HEK293T (cell line): ENCODE measurements around the gene TNFRSF11A.

ENCODE experiments used
- ARNT ChIP-seq: fragments of 450-650 bp; IDR thresholded peaks from 2 replicates; pipeline ENCODE4 v1.6.1; 2017; ENCODE audit warnings: mild to moderate bottlenecking
- FOXA1 ChIP-seq: fragments of 450-650 bp; IDR thresholded peaks from 2 replicates; pipeline ENCODE4 v1.6.1; 2016; ENCODE audit warnings: mild to moderate bottlenecking
- FOXM1 ChIP-seq: fragments of 450-650 bp; IDR thresholded peaks from 2 replicates; pipeline ENCODE4 v1.6.1; 2017; ENCODE audit warnings: mild to moderate bottlenecking, borderline replicate concordance
- NFRKB ChIP-seq: fragments of 450-650 bp; IDR thresholded peaks from 2 replicates; pipeline ENCODE4 v1.6.1; 2016; ENCODE audit warnings: mild to moderate bottlenecking, moderate library complexity
- SUZ12 ChIP-seq: fragments of 450-650 bp; IDR thresholded peaks from 2 replicates; pipeline ENCODE4 v1.6.1; 2016; ENCODE audit warnings: mild to moderate bottlenecking
- ZNF384 ChIP-seq: fragments of 450-650 bp; IDR thresholded peaks from 2 replicates; pipeline ENCODE4 v1.6.1; 2016

DNA sequence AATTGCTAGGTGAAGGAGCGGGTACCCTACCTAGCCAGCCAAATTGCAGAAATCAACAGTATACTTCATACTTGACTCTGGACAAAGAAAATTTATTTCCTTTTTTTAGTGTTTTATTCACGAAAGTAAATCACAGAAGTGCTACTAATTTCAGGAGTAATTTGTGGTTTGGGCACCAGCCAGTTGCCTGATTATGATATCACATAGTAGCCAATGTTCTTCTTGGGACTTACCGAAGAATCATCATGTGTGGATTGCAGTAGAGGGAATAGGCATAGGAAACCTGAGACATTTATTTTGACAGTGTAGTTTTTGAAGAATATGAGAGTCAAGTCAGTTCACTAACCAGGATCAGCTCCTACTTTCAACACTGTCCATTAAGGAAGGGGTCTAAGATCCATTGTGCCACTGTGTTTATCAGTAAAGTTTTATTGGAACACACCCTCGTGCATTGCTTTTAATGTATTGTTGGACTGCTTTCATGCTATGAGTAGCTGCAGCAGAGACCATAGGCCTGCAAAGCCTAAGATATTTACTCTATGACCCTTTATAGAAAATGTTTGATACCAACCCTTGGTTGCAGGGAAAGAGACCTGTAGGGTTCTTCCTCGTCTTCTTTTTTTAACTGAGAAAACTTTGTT is 32.1 kb downstream of the TNFRSF11A start:
- TF ChIP-seq ZNF384 = no peak
- no peak for TF ChIP-seq SUZ12
- no peak for TF ChIP-seq FOXM1
- no peak for TF ChIP-seq NFRKB
- no peak for TF ChIP-seq ARNT
- TF ChIP-seq FOXA1 = no peak
